DOHH2 (cell line): ENCODE data around the gene MCEE.

Experiments used
- EZH2phosphoT487 ChIP-seq: fragments of 200-600 bp; sonication (generic); IDR thresholded peaks from 2 replicates; pipeline ENCODE4 v1.6.1; 2017; ENCODE audit warnings: borderline replicate concordance, mild to moderate bottlenecking, antibody characterized with exemption, low read length, moderate library complexity, mixed read lengths
- TF ChIP-seq, protein P1 (sequence below): fragments of 200-600 bp; sonication (generic); IDR thresholded peaks from one replicate; pipeline ENCODE4 v1.5.1; 2014; ENCODE audit warnings: antibody characterized with exemption, mild to moderate bottlenecking, low read depth, low read length; ENCODE audit not compliant: poor library complexity, severe bottlenecking

DNA sequence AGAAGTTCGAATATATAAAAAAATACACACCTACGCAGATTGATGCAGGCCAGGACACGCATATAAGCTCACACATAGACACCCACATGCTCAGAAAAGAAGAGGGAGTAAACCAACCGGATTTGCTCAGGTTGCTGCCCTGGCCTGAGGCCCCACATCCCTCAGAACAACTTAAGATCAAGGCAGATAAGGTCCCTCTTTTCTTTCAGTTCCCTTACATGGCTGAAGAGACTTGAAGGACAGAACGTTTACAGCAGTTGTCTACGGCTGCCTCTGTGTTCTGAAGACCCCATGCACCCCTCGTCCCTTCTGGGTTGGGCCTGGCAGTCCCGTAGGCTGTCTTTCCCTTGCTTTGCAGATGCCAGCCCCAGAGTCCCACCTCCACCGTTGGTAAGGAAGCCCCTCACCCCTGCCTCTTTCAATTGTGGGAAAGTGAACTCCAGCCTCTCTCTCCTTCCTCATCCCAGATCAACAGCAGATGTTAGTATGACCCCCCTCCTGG, 65.9 kb downstream of the MCEE start:
- TF ChIP-seq, protein P1, sequence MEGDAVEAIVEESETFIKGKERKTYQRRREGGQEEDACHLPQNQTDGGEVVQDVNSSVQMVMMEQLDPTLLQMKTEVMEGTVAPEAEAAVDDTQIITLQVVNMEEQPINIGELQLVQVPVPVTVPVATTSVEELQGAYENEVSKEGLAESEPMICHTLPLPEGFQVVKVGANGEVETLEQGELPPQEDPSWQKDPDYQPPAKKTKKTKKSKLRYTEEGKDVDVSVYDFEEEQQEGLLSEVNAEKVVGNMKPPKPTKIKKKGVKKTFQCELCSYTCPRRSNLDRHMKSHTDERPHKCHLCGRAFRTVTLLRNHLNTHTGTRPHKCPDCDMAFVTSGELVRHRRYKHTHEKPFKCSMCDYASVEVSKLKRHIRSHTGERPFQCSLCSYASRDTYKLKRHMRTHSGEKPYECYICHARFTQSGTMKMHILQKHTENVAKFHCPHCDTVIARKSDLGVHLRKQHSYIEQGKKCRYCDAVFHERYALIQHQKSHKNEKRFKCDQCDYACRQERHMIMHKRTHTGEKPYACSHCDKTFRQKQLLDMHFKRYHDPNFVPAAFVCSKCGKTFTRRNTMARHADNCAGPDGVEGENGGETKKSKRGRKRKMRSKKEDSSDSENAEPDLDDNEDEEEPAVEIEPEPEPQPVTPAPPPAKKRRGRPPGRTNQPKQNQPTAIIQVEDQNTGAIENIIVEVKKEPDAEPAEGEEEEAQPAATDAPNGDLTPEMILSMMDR, result no peak
- no peak for TF ChIP-seq EZH2phosphoT487
